ENCODE data around the gene ADAM12. TPM values are rescaled to one million over a fixed set of nuclear protein-coding genes. Genes with fewer than 3 reads are reported as not detected.

The ADAM12 gene
- polyA plus RNA-seq, 4 donors, result 21.5 to 32.0 (median 27.2) TPM

- DNase-seq (ENCODE audit: low read depth in 4 of 4, low spot score in 2 of 4), result no peak
Measured at GRCh38 chr10:126097558-126098225, 290.6 kb downstream of the ADAM12 start.

- no peak for DNase-seq (ENCODE audit: low read depth in 4 of 4, low spot score in 2 of 4)
Measured at GRCh38 chr10:126094537-126094936, 293.7 kb downstream of the ADAM12 start.

- no peak for DNase-seq (ENCODE audit: low read depth in 4 of 4, low spot score in 2 of 4)
Measured at GRCh38 chr10:126092366-126093215, 295.7 kb downstream of the ADAM12 start.

- no peak for DNase-seq (ENCODE audit: low read depth in 4 of 4, low spot score in 2 of 4)
Measured at GRCh38 chr10:126090911-126091728, 297.2 kb downstream of the ADAM12 start.

- no peak for DNase-seq (ENCODE audit: low read depth in 4 of 4, low spot score in 2 of 4)
Measured at GRCh38 chr10:126090443-126090842, 297.8 kb downstream of the ADAM12 start.

- DNase-seq (ENCODE audit: low read depth in 4 of 4, low spot score in 2 of 4), result no peak
Measured at GRCh38 chr10:126087796-126088505, 300.3 kb downstream of the ADAM12 start.

- no peak for DNase-seq (ENCODE audit: low read depth in 4 of 4, low spot score in 2 of 4)
Measured at GRCh38 chr10:126087153-126087680, 301.1 kb downstream of the ADAM12 start.

GRCh38 chr10:126085806-126086205 lies 302.5 kb downstream of the ADAM12 start:
- no peak for DNase-seq (ENCODE audit: low read depth in 4 of 4, low spot score in 2 of 4)

GRCh38 chr10:126084369-126084768 lies 303.9 kb downstream of the ADAM12 start:
- DNase-seq (ENCODE audit: low read depth in 4 of 4, low spot score in 2 of 4), result no peak

GRCh38 chr10:126083009-126083408 lies 305.3 kb downstream of the ADAM12 start:
- no peak for DNase-seq (ENCODE audit: low read depth in 4 of 4, low spot score in 2 of 4)

- DNase-seq (ENCODE audit: low read depth in 4 of 4, low spot score in 2 of 4), result no peak
Measured at GRCh38 chr10:126081841-126082466, 306.3 kb downstream of the ADAM12 start.

- DNase-seq (ENCODE audit: low read depth in 4 of 4, low spot score in 2 of 4), result no peak
Measured at GRCh38 chr10:126080879-126081411, 307.3 kb downstream of the ADAM12 start.

- no peak for DNase-seq (ENCODE audit: low read depth in 4 of 4, low spot score in 2 of 4)
Measured at GRCh38 chr10:126080291-126080825, 307.9 kb downstream of the ADAM12 start.

- DNase-seq (ENCODE audit: low read depth in 4 of 4, low spot score in 2 of 4), result no peak
Measured at GRCh38 chr10:126075009-126075408, 313.3 kb downstream of the ADAM12 start.

GRCh38 chr10:126074291-126074690 lies 314.0 kb downstream of the ADAM12 start:
- no peak for DNase-seq (ENCODE audit: low read depth in 4 of 4, low spot score in 2 of 4)

GRCh38 chr10:126073606-126074005 lies 314.7 kb downstream of the ADAM12 start:
- no peak for DNase-seq (ENCODE audit: low read depth in 4 of 4, low spot score in 2 of 4)

- DNase-seq (ENCODE audit: low read depth in 4 of 4, low spot score in 2 of 4), result no peak
Measured at GRCh38 chr10:126072622-126073021, 315.7 kb downstream of the ADAM12 start.

GRCh38 chr10:126070476-126071215 lies 317.6 kb downstream of the ADAM12 start:
- no peak for DNase-seq (ENCODE audit: low read depth in 4 of 4, low spot score in 2 of 4)

GRCh38 chr10:126068322-126068721 lies 320.0 kb downstream of the ADAM12 start:
- DNase-seq (ENCODE audit: low read depth in 4 of 4, low spot score in 2 of 4), result no peak
